Motor neuron (in vitro differentiated cells): ENCODE results near the gene TALDO1. TPM values are rescaled to one million over a fixed set of nuclear protein-coding genes. Genes with fewer than 3 reads are reported as not detected.
"Not testable (repeated sequence)": the region's sequence is repeated elsewhere in the genome, so short reads cannot be mapped to it uniquely, and the experiment has no call there.

ENCODE experiments used
- ATAC-seq, 8 experiments: fragments of 200-7000 bp; cut with Tn5 transposase; replicated peaks in 6 of 8; 2 replicates each; pipeline ENCODE4 v1.8.0; 2021; ENCODE audit warnings: mild to moderate bottlenecking in 8 of 8, moderate library complexity in 8 of 8
- H3K27ac ChIP-seq, 2 donors: fragments of 250-450 bp; sonication (Bioruptor Pico); 2 replicates each; pipeline ENCODE4 v1.9.0; 2021; ENCODE audit warnings: antibody characterized with exemption in 2 of 2, mild to moderate bottlenecking in 2 of 2, moderate library complexity in 1 of 2
- H3K4me1 ChIP-seq, 2 donors: fragments of 250-450 bp; sonication (Bioruptor Pico); replicated peaks in 1 of 2; 2 replicates each; pipeline ENCODE4 v1.6.1; 2021; ENCODE audit warnings: antibody characterized with exemption in 2 of 2, mild to moderate bottlenecking in 2 of 2, moderate library complexity in 1 of 2
- H3K4me3 ChIP-seq, 5 donors: fragments of 250-450 bp; sonication (Bioruptor Pico); 2 replicates each; pipeline ENCODE4 v1.9.0; 2021; ENCODE audit warnings: antibody characterized with exemption in 5 of 5, mild to moderate bottlenecking in 5 of 5, moderate library complexity in 4 of 5
- WGBS, 10 experiments: fragments of 450-650 bp; shearing (Covaris generic); methylation state at CpG; one replicate each; pipeline ENCODE4 v1.0.0; 2022; 5-methylcytosine and 5-hydroxymethylcytosine counted together
- in situ Hi-C, 9 experiments: fragments of 400-800 bp; cut with MboI; loops; one replicate each; pipeline ENCODE4 v1.15.0; 2021; ENCODE audit warnings: low sequenced_read_pairs in 9 of 9, low pct_unique_long_range_greater_than_20kb in 2 of 9; ENCODE audit not compliant: unreplicated experiment in 9 of 9
- total RNA-seq, 8 experiments: library from RNA; unstranded; fragments of 300-600 nt; gene quantifications; 2 replicates each; pipeline versions ENCODE4 v1.2.3 to v1.2.4, GENCODE V29; 2022

Gene TALDO1
- total RNA-seq, 8 experiments from 2014 or later = 62.3 to 304 (median 94.6) TPM

- no CpG with 5 or more reads among the region's 15 CpGs for WGBS, 10 experiments
- Histone ChIP-seq H3K4me3 (no peak overlapping the region), H3K4me1 (peaks cover 9 to 23% of the 10 kb centered on the region in 2 donors), H3K27ac (no peak overlapping the region)
- in situ Hi-C loops = no loop called here
- ATAC-seq = no peak
Observed at GRCh38 chr11:728901-729491, 18.3 kb upstream of the TALDO1 start.

- WGBS, 10 experiments = 20 to 87% (median 60%) methylated on average over 1 to 3 of the region's 17 CpGs; no CpG with 5 or more reads in 5 of the 10 experiments
- Histone ChIP-seq H3K4me3 (no peak overlapping the region), H3K4me1 (peaks cover 7 to 21% of the 10 kb centered on the region in 2 donors), H3K27ac (no peak overlapping the region)
- ATAC-seq = no peak
- in situ Hi-C loops = no loop called here
Observed at GRCh38 chr11:729492-730074, 17.7 kb upstream of the TALDO1 start.

GRCh38 chr11:733072-733471, 14.2 kb upstream of the TALDO1 start:
- peak in 1 of 8 experiments; percentile 5 for ATAC-seq
- no peak overlapping the region for H3K27ac ChIP-seq
- peaks cover 0 to 11% of the 10 kb centered on the region in 2 donors for H3K4me1 ChIP-seq
- in situ Hi-C loops = no loop called here
- H3K4me3 ChIP-seq = no peak overlapping the region
- 47 to 96% (median 76%) methylated on average over 4 to 8 of the region's 20 CpGs; no CpG with 5 or more reads in 6 of the 10 experiments for WGBS, 10 experiments

GRCh38 chr11:734541-734940, 12.7 kb upstream of the TALDO1 start:
- H3K4me3 ChIP-seq, in situ Hi-C loops, H3K27ac ChIP-seq, ATAC-seq: not testable (repeated sequence)
- H3K4me1 ChIP-seq = peaks cover 0 to 15% of the 10 kb centered on the region in 2 donors
- 100% methylated on average over 2 of the region's 26 CpGs; no CpG with 5 or more reads in 9 of the 10 experiments for WGBS, 10 experiments

DNA sequence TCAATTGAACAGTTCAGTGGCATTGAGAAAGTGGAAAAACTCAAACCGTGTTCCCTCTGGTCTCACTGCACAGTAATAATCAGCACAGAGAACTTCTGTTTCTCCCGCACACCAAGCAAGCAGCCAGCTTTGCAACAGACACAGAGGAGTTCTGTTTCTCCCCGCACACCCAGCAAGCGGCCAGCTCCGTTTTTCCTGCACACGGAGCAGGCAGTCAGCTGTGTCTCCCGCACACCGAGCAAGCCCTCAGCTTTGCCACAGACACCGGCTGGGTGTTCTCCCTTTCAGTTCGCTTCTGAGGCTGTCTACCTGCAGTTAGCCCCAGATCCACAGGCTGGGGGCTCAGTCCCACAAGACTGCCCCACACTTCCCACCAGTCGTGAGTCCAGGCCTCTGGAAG, 9.9 kb upstream of the TALDO1 start:
- 53 to 100% (median 75%) methylated on average over 1 to 7 of the region's 11 CpGs; no CpG with 5 or more reads in 3 of the 10 experiments for WGBS, 10 experiments
- in situ Hi-C loops = no loop called here
- H3K27ac ChIP-seq = no peak overlapping the region
- peaks cover 0 to 15% of the 10 kb centered on the region in 2 donors for H3K4me1 ChIP-seq
- no peak overlapping the region for H3K4me3 ChIP-seq
- peak in 2 of 8 experiments; percentile 21 to 41 for ATAC-seq

DNA sequence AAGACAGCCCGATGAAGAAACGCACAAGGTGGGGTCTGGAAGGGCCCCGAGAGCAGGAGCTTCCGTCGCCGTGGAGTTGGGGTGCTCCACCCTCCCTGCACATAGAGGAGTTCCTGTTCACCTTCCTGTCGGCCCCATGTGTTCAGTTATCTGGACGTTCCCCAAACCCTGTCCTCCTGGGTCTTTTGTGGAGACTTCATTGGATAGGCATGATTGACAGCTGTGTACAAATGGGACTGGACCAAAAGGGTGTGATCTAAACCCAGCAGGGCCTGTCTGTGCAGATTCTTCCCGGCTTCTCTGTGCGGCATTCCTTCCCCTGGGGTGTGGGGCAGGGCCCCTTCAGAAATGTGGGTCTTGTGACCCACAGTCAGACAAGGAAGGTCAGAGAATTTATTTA, 9.4 kb upstream of the TALDO1 start:
- peaks cover 0 to 15% of the 10 kb centered on the region in 2 donors for H3K4me1 ChIP-seq
- ATAC-seq = peak in 5 of 8 experiments; percentile 39 to 76 (median 70)
- H3K4me3 ChIP-seq, in situ Hi-C loops, H3K27ac ChIP-seq: not testable (repeated sequence)
- 30 to 100% (median 79%) methylated on average over 1 to 7 of the region's 10 CpGs; no CpG with 5 or more reads in 4 of the 10 experiments for WGBS, 10 experiments

GRCh38 chr11:742156-742546, 5.1 kb upstream of the TALDO1 start:
- Histone ChIP-seq H3K27ac (no peak overlapping the region), H3K4me3 (no peak overlapping the region), H3K4me1 (peaks cover 6 to 15% of the 10 kb centered on the region in 2 donors)
- no peak for ATAC-seq
- in situ Hi-C loops = no loop called here
- WGBS, 10 experiments = 77 to 100% methylated on average over 2 to 3 of the region's 3 CpGs; no CpG with 5 or more reads in 8 of the 10 experiments

DNA sequence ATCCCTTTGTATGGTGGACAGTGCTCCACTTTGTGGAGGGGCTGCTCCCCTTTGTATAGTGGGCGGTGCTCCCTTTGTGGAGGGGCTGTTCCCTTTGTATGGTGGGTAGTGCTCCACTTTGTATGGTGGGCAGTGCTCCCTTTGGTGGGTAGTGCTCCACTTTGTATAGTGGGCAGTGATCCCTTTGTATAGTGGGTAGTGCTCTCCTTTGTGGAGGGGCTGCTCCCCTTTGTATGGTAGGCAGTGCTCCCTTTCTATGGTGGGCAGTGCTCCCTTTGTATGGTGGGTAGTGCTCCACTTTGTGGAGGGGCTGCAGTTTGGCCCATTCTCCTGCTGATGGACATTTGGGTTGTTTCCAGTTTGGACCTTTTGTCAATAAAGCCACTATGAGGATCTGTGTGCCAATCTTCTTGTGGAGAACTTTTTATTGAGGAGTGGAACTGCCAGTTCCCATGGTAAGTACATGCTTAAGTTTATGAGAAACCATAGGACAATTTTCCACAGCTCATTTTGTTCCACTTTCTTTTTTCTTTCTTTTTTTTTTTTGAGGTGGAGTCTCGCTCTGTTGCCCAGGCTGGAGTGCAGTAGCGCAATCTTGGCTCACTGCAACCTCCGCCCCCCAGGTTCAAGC, 4.6 kb upstream of the TALDO1 start:
- no peak overlapping the region for H3K4me3 ChIP-seq
- H3K4me1 ChIP-seq = peaks cover 6 to 12% of the 10 kb centered on the region in 2 donors
- 80 to 100% (median 100%) methylated on average over 1 to 3 of the region's 4 CpGs; no CpG with 5 or more reads in 2 of the 10 experiments for WGBS, 10 experiments
- no peak for ATAC-seq
- in situ Hi-C loops = no loop called here
- no peak overlapping the region for H3K27ac ChIP-seq

DNA sequence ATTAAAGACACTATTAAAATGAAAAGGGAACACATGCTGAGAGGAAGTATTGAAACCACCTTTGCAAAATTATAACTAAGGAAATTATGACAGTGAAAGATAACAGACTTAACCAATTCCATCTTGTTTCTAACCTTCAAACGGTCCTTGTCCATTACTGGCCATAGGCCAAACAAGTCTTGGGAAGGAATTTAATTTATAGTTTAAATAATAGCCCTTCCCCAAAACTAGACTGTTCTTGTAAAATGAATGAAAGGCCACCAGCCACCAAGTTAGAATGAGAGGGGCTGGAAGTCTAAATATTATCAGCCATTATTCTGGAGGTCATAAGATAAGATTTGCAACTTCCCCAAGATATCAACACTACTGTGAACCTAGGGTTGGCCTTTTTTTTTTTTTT, 1.8 kb upstream of the TALDO1 start:
- Histone ChIP-seq H3K4me3 (no peak overlapping the region), H3K27ac (no peak overlapping the region), H3K4me1 (peaks cover 4 to 17% of the 10 kb centered on the region in 2 donors)
- 10 to 100% (median 73%) methylated on average over 1 of the region's 1 CpG; no CpG with 5 or more reads in 1 of the 10 experiments for WGBS, 10 experiments
- ATAC-seq = no peak
- in situ Hi-C loops = no loop called here

DNA sequence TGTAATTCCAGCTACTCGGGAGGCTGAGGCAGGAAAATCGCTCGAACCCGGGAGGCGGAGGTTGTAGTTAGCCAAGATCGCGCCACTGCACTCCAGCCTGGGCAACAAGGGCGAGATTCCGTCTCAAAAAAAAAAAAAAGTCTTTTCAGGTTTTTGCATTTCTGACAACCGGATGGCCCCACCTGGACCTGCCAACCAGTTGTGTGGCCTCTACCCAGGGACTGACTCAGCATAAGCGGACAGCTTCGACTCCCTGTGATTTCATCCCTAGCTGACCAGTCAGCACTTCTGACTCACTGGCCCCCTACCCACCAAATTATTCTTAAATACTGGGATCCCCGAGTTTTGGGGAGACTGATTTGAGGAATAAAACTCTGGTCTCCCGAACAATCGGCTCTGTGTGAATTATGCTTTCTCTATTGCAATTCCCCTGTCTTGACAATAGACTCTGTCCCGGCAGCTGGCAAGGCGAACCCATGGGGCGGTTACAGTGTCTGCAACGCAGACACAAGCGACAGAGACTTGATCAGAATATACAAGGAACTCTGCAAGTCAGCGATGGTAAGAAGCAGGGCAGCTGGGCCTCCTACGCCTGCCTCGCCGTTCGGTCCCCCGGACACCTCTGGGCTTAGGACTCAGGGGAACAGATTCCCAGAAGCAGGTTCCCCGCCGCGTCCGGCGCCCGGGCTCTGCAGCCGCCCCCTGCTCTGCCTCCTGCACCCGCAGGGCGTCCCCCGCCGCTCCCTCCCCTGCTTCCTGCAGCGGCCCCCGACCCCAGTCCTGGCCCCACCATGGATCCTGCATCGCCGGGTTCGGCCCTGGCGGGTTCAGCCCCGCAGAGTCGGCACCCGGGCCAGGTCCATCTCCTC, 741 bp upstream of the TALDO1 start:
- peaks cover 4 to 17% of the 10 kb centered on the region in 2 donors for H3K4me1 ChIP-seq
- peak overlapping the region; percentile 78 to 95 (median 90) for H3K4me3 ChIP-seq
- peak; percentile 35 to 69 (median 61) for ATAC-seq
- in situ Hi-C loops = no loop called here
- H3K27ac ChIP-seq = peak overlapping the region; percentile 86 to 88
- 0 to 80% (median 46%) methylated on average over 1 to 14 of the region's 46 CpGs; no CpG with 5 or more reads in 3 of the 10 experiments for WGBS, 10 experiments

- in situ Hi-C loops = no loop called here
- WGBS, 10 experiments = 0 to 45% (median 11%) methylated on average over 1 to 7 of the region's 18 CpGs; no CpG with 5 or more reads in 3 of the 10 experiments
- Histone ChIP-seq H3K4me3 (peak overlapping the region; percentile 78 to 95 (median 90)), H3K27ac (no peak overlapping the region), H3K4me1 (peaks cover 4 to 17% of the 10 kb centered on the region in 2 donors)
- ATAC-seq = peak in 4 of 8 experiments; percentile 1 to 5 (median 2)
Observed at GRCh38 chr11:748007-748359, 719 bp downstream of the TALDO1 start.

GRCh38 chr11:749731-750130, 2.5 kb downstream of the TALDO1 start:
- 20 to 100% (median 60%) methylated on average over 1 to 2 of the region's 2 CpGs; no CpG with 5 or more reads in 2 of the 10 experiments for WGBS, 10 experiments
- no peak for ATAC-seq
- no peak overlapping the region for H3K4me3 ChIP-seq
- in situ Hi-C loops = loop anchor here in 1 of 9 experiments (25.0 kb wide), 1 partner anchor 187 kb away; the partner anchor contains the start of genes LMNTD2 and RASSF7
- no peak overlapping the region for H3K27ac ChIP-seq
- H3K4me1 ChIP-seq = peaks cover 4 to 17% of the 10 kb centered on the region in 2 donors
